ENCODE data around the gene DIAPH2. TPM values are rescaled to one million over a fixed set of nuclear protein-coding genes. Genes with fewer than 3 reads are reported as not detected.

Gene DIAPH2
- total RNA-seq (2016; rRNA removed; fragmentation: Illumina TruSeq; extraction: Trizol) (8.3 and 8.5 TPM in 2 replicates), polyA plus RNA-seq (2011; rRNA removed) (1.7 and 2.1 TPM in 2 replicates), polyA minus RNA-seq (2011; rRNA and poly(A)+ RNA removed; ENCODE audit: low replicate concordance) (4.9 and 13.4 TPM in 2 replicates), Bru-seq, nascent RNA (percentile 53 among the genes with signal in this experiment), BruChase-seq, experiment 1, labeled RNA remaining after a 6-hour chase (percentile 48 among the genes with signal in this experiment), BruChase-seq, experiment 2, labeled RNA remaining after a 2-hour chase (percentile 51 among the genes with signal in this experiment)
- total RNA-seq (2016; cell fraction: cytosol; rRNA removed; fragmentation: Illumina TruSeq; extraction: Trizol; ENCODE audit: low read depth): 1.6 and 1.8 TPM in 2 replicates
- total RNA-seq (2016; cell fraction: insoluble cytoplasmic fraction; rRNA removed; fragmentation: Illumina TruSeq; extraction: Trizol): 8.0 and 8.7 TPM in 2 replicates
- 2.4 and 2.6 TPM in 2 replicates for total RNA-seq (2016; cell fraction: membrane; rRNA removed; fragmentation: Illumina TruSeq; extraction: Trizol)
- 16.7 and 18.6 TPM in 2 replicates for total RNA-seq (2016; cell fraction: nucleus; rRNA removed; fragmentation: Illumina TruSeq; extraction: Trizol)
- polyA plus RNA-seq (2011; cell fraction: cytosol; rRNA removed): 0.75 and 1.3 TPM in 2 replicates
- polyA plus RNA-seq (2011; cell fraction: nucleus; rRNA removed): 1.2 and 1.4 TPM in 2 replicates
- 3.1 and 3.5 TPM in 2 replicates for polyA plus RNA-seq (2012)
- polyA plus RNA-seq (2016; cell fraction: cytosol; fragmentation: Illumina TruSeq; extraction: Trizol; ENCODE audit: low read depth): 0.36 and 0.41 TPM in 2 replicates
- 5.5 TPM in 2 replicates for polyA plus RNA-seq (2016; cell fraction: insoluble cytoplasmic fraction; fragmentation: Illumina TruSeq; extraction: Trizol; ENCODE audit: low read depth)
- polyA plus RNA-seq (2016; cell fraction: membrane; fragmentation: Illumina TruSeq; extraction: Trizol; ENCODE audit: low read depth): 0.60 and 0.92 TPM in 2 replicates
- polyA plus RNA-seq (2016; cell fraction: nucleus; fragmentation: Illumina TruSeq; extraction: Trizol; ENCODE audit: insufficient read depth, low read depth): 3.5 and 3.8 TPM in 2 replicates
- 3.9 and 5.2 TPM in 2 replicates for polyA minus RNA-seq (2011; cell fraction: cytosol; rRNA and poly(A)+ RNA removed)
- polyA minus RNA-seq (2011; cell fraction: nucleus; rRNA and poly(A)+ RNA removed): 30.6 and 33.7 TPM in 2 replicates
- long read RNA-seq, experiment 1, partial matches to known transcripts: 0 of 1 reads
- long read RNA-seq, experiment 1, other reads (novel, unspliced or antisense): 0 of 1 reads
- long read RNA-seq, experiment 2, partial matches to known transcripts: 3 of 12 reads
- long read RNA-seq, experiment 2, other reads (novel, unspliced or antisense): 6 of 12 reads

DNA sequence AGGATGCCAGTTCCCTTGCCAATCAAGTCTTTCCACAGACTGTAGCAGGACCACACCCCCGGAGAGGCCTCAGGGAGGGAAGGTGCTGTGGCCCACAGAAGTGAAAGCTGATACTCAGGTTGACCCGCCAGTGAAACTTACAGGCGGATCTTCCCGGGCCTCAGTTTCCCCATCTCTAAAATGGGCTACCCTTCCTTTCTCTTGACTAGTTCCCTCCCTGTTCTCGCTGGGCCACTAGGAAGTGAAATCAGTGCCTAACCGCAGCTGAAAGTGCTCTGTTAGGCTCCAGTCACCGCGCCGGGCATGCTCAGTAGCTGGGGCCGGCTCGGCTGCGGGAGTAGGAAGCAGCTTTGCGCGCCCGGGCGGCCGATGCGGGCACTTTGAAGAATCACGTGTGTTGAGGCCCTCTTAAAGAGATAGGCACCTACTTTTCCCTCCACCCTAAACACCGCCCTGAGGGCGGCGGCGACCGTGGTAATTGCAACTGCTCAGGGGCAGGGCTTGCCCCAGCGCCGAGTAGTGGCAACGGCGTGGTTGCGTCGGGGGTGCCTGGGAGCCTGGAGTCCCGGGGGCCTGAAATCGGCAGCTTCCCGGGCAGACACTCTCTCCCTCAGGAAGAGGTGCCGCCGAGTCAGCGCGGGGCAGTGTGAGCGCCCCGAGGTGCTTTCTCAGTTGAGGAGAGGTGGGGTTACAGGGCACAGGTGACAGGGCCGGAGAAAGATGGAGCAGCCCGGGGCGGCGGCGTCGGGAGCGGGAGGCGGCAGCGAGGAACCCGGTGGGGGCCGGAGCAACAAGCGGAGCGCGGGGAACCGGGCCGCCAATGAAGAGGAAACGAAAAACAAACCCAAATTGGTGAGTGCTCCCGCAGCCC, at the start of gene DIAPH2:
Gene DIAPH2 (plus strand): TSS at position 504 of the 871 bp plus-strand sequence.
- Histone ChIP-seq H3K27ac (ENCODE audit: extremely low read length, insufficient read depth, low read length) (peak within 1 kb of the TSS; percentile 59), H3K79me2 (ENCODE audit: insufficient read depth, low read length) (no peaks in the 10 kb centered on the region), H3K27me3 (ENCODE audit: control insufficient read depth in 1 of 2, insufficient read depth in 2 of 2, low read length in 2 of 2) (no peaks in the 10 kb centered on the region; a peak in 1 of 5 replicates), H3K4me2 (ENCODE audit: low read depth, low read length) (peak within 1 kb of the TSS; percentile 78), H3K4me3 (replicated peaks in 1 of 3; ENCODE audit: insufficient read depth in 1 of 3, low read depth in 2 of 3, low read length in 3 of 3) (peak within 1 kb of the TSS; percentile 67 to 79 (median 76)), H3K9ac (ENCODE audit: insufficient read depth, low read depth, low read length) (peak within 1 kb of the TSS; percentile 63), H3K9me3 (ENCODE audit: low read length) (no peaks in the 10 kb centered on the region), H4K20me1 (ENCODE audit: insufficient read depth, low read length) (no peaks in the 10 kb centered on the region), H2AFZ (ENCODE audit: low read length) (peak within 1 kb of the TSS; percentile 54), H3K36me3 (replicated peaks in 1 of 2; ENCODE audit: control insufficient read depth in 1 of 2, insufficient read depth in 2 of 2, low read length in 2 of 2) (no peaks in the 10 kb centered on the region), H3K4me1 (ENCODE audit: insufficient read depth, low read length) (peaks cover 13% of the 10 kb centered on the region; the same call in 1 of the 2 replicates)
- WGBS (ENCODE audit: low lambda C conversion rate): 0% methylated on average over 6 of the region's 57 CpGs
- FAIRE-seq (peak; percentile 43), ATAC-seq (peak; percentile 96), DNase-seq (ENCODE audit: low spot score) (peak; percentile 78)
- no TSS peak for BruUV-seq (replicated peaks)
- CTCF ChIA-PET (ENCODE audit: low intra/inter-chr PET ratio, low total read pairs): no interaction called here
- intact Hi-C loops (cut with micrococcal nuclease; ENCODE audit: unreplicated experiment) (loop anchor here (5.0 kb wide), 1 partner anchor 38 kb away; no protein-coding TSS in a partner anchor), in situ Hi-C loops (cut with HindIII; ENCODE audit: extremely low pct_ligation_motif_present, low pct_unique_long_range_greater_than_20kb) (no loop called here)
- POLR2A ChIA-PET: no interaction called here
- TF ChIP-seq NFIB (CRISPR knock-in tag; IDR thresholded peaks at IDR 0.05; ENCODE audit: borderline replicate concordance) (no peak), ASH2L (IDR thresholded peaks at IDR 0.05; ENCODE audit: insufficient read length, low read depth, low read length) (peak; percentile 22), SAP130 (CRISPR knock-in tag; IDR thresholded peaks at IDR 0.05; ENCODE audit: low read depth) (0 out of 2 replicates have a peak, but pooled peaks have one; percentile 29), POGZ (CRISPR knock-in tag; IDR thresholded peaks at IDR 0.05) (0 out of 2 replicates have a peak, but pooled peaks have one; percentile 40), NPAS2 (CRISPR knock-in tag; IDR thresholded peaks at IDR 0.05; ENCODE audit: borderline replicate concordance) (no peak), AKAP8 (CRISPR knock-in tag; IDR thresholded peaks at IDR 0.05) (no peak), RCOR2 (CRISPR knock-in tag; IDR thresholded peaks at IDR 0.05) (0 out of 2 replicates have a peak, but pooled peaks have one; percentile 37), SIX1 (CRISPR knock-in tag; IDR thresholded peaks at IDR 0.05; ENCODE audit: borderline replicate concordance) (0 out of 2 replicates have a peak, but pooled peaks have one; percentile 6), PHF8 (CRISPR knock-in tag; IDR thresholded peaks at IDR 0.05) (peak; percentile 61), TBX2 (CRISPR knock-in tag; IDR thresholded peaks at IDR 0.05; ENCODE audit: borderline replicate concordance) (peak; percentile 3; the same call in 1 of the 2 replicates), TAF1 (CRISPR knock-in tag; IDR thresholded peaks at IDR 0.05) (peak; percentile 36; the same call in 1 of the 2 replicates)
- TF ChIP-seq, protein P1, sequence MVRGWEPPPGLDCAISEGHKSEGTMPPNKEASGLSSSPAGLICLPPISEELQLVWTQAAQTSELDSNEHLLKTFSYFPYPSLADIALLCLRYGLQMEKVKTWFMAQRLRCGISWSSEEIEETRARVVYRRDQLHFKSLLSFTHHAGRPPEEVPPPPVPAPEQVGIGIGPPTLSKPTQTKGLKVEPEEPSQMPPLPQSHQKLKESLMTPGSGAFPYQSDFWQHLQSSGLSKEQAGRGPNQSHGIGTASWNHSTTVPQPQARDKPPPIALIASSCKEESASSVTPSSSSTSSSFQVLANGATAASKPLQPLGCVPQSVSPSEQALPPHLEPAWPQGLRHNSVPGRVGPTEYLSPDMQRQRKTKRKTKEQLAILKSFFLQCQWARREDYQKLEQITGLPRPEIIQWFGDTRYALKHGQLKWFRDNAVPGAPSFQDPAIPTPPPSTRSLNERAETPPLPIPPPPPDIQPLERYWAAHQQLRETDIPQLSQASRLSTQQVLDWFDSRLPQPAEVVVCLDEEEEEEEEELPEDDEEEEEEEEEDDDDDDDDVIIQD (CRISPR knock-in tag; IDR thresholded peaks at IDR 0.05; ENCODE audit: low read depth): peak; percentile 10; the same call in 1 of the 2 replicates
- TF ChIP-seq, protein P2, sequence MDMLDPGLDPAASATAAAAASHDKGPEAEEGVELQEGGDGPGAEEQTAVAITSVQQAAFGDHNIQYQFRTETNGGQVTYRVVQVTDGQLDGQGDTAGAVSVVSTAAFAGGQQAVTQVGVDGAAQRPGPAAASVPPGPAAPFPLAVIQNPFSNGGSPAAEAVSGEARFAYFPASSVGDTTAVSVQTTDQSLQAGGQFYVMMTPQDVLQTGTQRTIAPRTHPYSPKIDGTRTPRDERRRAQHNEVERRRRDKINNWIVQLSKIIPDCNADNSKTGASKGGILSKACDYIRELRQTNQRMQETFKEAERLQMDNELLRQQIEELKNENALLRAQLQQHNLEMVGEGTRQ (IDR thresholded peaks at IDR 0.05; ENCODE audit: low read depth, low read length): no peak; the same call in 1 of the 2 replicates
- TF ChIP-seq, protein P2 (CRISPR knock-in tag; IDR thresholded peaks at IDR 0.05; ENCODE audit: borderline replicate concordance): peak; percentile 70; the same call in 1 of the 2 replicates

Measured in HepG2 (cell line).